PFSK-1 (cell line): Measurements from ENCODE around the gene NEDD9.

Experiments used
- FOXP2 ChIP-seq: optimal IDR thresholded peaks from 2 replicates; pipeline ENCODE3; 2011; ENCODE audit warnings: borderline replicate concordance, control low read depth, inconsistent platforms; ENCODE audit not compliant: insufficient read depth; ENCODE audit errors: extremely low read length, extremely low read depth
- POLR2AphosphoS5 ChIP-seq: IDR thresholded peaks from 2 replicates; pipeline ENCODE4 v1.6.1; 2012; ENCODE audit warnings: low read depth, mild to moderate bottlenecking, control low read depth, low read length, moderate library complexity
- REST ChIP-seq, 2 experiments: IDR thresholded peaks; 2 replicates each; pipeline versions ENCODE4 v1.6.1 to v1.8.0; 2011 to 2012; ENCODE audit warnings: low read depth in 2 of 2, low read length in 2 of 2, control low read depth in 1 of 2, inconsistent platforms in 1 of 2, mild to moderate bottlenecking in 1 of 2, moderate library complexity in 1 of 2; ENCODE audit not compliant: insufficient read depth in 1 of 2
- SIN3A ChIP-seq: IDR thresholded peaks from 2 replicates; pipeline ENCODE4 v1.6.1; 2012; ENCODE audit warnings: mild to moderate bottlenecking, low read length, moderate library complexity, borderline replicate concordance; ENCODE audit not compliant: insufficient read depth
- TAF1 ChIP-seq: IDR thresholded peaks from 2 replicates; pipeline ENCODE4 v1.6.1; 2012; ENCODE audit warnings: low read length, control low read depth, borderline replicate concordance; ENCODE audit not compliant: insufficient read depth

NEDD9 gene

GRCh38 chr6:11213422-11214021, 18.9 kb downstream of the NEDD9 start:
- no peak for TF ChIP-seq TAF1
- no peak for TF ChIP-seq FOXP2
- no peak for TF ChIP-seq POLR2AphosphoS5
- no peak for TF ChIP-seq REST (IDR thresholded peaks at IDR 0.05; ENCODE audit: insufficient read depth in 1 of 2, low read depth in 2 of 2, low read length in 2 of 2)
- TF ChIP-seq SIN3A, result no peak

- TF ChIP-seq TAF1 (no peak), FOXP2 (no peak), REST (IDR thresholded peaks at IDR 0.05; ENCODE audit: insufficient read depth in 1 of 2, low read depth in 2 of 2, low read length in 2 of 2) (no peak), SIN3A (no peak), POLR2AphosphoS5 (no peak)
Measured at GRCh38 chr6:11212664-11213063, 19.8 kb downstream of the NEDD9 start.

GRCh38 chr6:11211254-11211653, 21.2 kb downstream of the NEDD9 start:
- no peak for TF ChIP-seq TAF1
- TF ChIP-seq POLR2AphosphoS5, result no peak
- no peak for TF ChIP-seq FOXP2
- TF ChIP-seq REST (IDR thresholded peaks at IDR 0.05; ENCODE audit: insufficient read depth in 1 of 2, low read depth in 2 of 2, low read length in 2 of 2), result no peak
- TF ChIP-seq SIN3A, result no peak

- TF ChIP-seq POLR2AphosphoS5 (no peak; the same call in 1 of the 2 replicates), TAF1 (peak; percentile 4; the same call in 1 of the 2 replicates)
Measured at GRCh38 chr6:11210386-11211138, 21.9 kb downstream of the NEDD9 start.

- no peak for TF ChIP-seq REST (IDR thresholded peaks at IDR 0.05; ENCODE audit: insufficient read depth in 1 of 2, low read depth in 2 of 2, low read length in 2 of 2)
- no peak for TF ChIP-seq POLR2AphosphoS5
- no peak for TF ChIP-seq FOXP2
- no peak; the same call in 1 of the 2 replicates for TF ChIP-seq TAF1
- no peak for TF ChIP-seq SIN3A
Measured at GRCh38 chr6:11209906-11210305, 22.6 kb downstream of the NEDD9 start.
